ENCODE results near the gene NPY4R.
"Not testable (repeated sequence)": the region's sequence is repeated elsewhere in the genome, so short reads cannot be mapped to it uniquely, and the experiment has no call there.

NPY4R gene

GRCh38 chr10:46451365-46451764 is 14.4 kb downstream of the NPY4R start:
- DNase-seq: not testable (repeated sequence)

- not testable (repeated sequence) for DNase-seq
Observed at GRCh38 chr10:46450829-46451228, 14.9 kb downstream of the NPY4R start.

- not testable (repeated sequence) for DNase-seq
Observed at GRCh38 chr10:46447439-46447838, 18.3 kb downstream of the NPY4R start.

DNA sequence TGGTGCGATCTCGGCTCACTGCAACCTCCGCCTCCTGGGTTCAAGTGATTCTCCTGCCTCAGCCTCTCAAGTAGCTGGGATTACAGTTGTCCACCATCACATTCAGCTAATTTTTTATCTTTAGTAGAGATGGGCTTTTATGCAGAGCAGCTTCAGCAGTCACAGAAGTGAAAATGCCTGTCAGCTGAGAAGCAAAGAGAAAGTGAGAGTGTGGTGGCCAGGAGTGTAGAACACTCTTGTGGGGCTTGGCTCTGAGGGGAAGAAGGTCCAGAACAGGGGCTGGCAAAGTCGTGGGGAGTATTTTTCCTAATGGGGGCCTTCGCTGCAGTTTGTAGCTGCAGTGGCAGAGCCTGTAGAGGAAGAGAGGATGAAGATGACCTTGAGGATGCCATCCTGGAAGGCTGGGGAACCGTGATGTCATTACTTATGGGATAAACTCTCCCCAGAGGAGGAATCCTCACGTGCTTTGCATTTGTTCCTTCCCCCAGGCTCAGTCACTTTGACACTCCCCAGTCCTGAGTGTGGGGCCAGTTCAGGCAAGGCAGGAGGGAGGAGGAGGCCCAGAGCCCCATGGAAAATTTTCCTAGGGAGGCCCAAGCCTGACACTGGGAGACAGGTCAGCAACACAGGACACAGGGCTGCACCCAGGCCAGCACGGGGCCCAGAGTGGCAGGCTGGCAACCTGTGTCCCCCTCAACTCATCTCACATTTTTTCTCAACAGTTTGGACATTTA is 20.2 kb downstream of the NPY4R start:
- not testable (repeated sequence) for DNase-seq

DNA sequence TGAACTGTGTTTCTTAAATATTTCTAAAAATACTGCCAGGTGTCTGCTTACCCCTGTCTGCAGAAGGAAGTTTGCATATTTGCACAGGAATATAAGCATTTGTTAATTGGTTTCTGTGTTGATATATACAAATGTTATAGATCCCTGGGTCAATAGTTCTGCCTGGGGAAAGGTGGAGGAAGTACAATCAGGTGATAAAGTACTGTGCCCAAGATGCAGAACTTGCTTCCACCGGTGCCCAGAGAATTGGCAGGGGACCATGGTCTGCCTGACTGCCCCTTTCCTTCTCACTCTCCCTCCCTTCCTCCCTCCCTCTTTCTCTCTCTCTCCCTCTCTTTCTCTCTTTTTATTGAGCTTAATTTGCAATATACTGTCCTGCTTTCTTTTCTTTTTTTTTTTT is 22.3 kb downstream of the NPY4R start:
- DNase-seq: not testable (repeated sequence)

DNA sequence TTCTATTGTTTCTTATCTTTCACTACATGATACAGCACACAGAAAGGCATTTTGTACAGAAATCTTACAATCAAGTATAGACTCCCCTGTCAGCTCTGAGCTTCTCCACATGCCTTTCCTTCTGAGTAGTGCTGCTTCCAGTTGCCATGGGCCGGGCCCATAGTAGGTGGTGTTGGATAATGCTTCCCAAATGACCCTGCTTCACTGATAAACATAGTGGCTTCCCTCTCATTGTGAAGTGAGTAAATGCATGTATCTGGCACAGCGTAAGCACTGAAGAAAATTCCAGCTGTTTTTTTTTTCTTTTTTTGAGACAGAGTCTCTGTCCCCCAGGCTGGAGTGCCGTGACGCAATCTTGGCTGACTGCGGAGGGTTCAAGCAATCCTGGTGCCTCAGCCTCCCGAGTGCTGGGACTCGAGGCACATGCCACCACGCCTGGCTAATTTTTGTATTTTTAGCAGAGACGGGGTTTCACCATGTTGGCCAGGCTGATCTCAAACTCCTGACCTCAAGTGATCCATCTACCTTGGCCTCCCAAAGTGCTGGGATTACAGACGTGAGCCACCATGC is 23.0 kb downstream of the NPY4R start:
- not testable (repeated sequence) for DNase-seq

DNA sequence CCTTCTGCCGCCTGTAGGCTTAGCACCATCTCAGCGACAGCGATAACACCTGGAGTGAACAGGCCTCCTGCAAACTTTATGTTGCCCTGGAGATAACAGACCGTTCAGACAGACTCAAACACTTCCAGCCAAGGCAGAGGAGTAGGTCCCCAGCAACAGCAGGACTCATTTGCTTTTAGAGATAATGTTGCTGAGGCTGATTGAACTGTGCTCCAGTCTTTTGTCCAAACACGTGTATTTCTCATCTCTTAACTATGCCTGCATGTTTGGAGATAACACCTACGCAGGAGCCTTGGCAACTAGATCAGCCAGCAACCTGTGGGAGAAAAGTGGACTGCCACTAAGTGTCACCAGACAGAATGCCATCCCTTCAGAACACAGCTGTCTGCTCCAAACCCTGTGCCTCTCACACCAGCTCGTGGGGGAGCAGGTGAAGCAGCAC is 23.9 kb downstream of the NPY4R start:
- DNase-seq: not testable (repeated sequence)

DNA sequence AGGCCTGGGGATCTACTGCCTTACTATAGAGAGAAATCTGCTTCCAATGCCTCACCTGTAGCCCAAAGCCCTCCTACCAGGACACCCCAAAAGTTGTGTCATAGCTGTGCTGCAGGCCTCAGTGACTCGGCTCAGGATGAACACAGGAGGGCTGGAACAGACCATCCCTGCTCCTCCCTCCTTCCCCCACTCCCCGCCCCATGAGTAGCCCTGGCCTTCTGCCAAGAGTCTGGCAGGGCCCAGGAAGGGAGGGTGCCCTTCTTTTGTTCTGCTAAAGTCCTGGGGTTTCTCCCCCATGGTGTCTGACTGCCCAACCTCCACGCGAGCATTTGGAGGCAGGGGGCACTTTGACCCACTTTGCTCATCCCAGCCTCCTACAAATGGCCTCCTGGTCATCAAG is 24.8 kb downstream of the NPY4R start:
- DNase-seq: not testable (repeated sequence)

DNA sequence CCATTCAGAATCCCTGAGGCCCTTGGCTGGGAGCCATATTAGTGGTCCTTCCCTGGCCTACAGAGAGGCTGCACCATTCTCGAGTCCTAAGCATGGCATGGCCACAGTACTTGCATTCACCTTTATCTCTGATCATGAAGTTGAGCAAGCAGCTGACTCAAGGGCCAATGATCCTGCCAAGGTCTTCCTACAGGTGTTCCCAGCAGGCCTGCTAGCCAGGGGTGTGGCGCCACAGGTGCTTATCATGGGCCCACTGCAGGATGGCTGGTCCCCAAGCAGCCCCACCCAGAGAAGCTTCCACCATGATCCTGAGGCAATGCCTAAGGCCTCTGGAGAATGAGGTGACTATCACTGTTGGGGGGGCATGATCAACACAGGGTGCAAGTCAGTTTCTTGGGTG is 42.2 kb downstream of the NPY4R start:
- DNase-seq: not testable (repeated sequence)

DNA sequence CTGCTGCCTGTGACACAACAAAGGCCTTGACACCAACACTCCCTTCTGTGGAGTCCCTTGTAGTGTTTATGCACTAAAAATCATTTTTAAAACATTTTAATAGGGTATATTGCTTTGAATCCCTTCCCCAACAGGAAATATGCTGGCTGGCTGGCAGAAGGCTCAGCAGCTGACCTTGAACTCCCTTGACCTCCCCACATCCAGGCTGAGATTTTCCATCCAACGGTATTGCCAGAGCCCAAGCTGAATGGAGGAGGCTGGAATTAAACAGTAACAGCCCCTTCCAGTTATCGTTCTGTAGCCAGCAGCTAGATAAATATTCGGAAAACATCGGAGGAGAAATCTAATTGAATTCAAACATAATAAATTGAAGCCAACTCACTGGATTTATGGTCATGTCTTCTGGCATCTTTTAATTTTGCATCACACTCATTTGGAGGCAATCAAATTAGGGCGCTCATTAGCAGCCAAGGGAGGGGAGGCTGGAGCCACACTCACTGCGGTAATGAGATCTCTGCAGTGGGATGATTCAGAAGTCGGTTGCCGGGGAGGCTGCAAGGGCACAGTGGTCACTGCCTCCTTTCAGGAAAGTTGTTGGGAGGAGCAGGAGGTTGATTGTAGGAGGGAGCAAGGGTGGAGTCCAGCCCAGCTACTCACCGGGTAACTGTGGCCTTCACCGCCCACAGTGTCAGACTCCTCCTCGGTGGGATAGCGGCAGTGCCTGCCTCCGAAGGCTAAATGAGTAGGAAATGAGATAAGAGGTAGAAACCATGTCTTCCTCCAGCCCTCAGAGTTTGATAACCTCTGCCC is 46.0 kb downstream of the NPY4R start:
- not testable (repeated sequence) for DNase-seq

DNA sequence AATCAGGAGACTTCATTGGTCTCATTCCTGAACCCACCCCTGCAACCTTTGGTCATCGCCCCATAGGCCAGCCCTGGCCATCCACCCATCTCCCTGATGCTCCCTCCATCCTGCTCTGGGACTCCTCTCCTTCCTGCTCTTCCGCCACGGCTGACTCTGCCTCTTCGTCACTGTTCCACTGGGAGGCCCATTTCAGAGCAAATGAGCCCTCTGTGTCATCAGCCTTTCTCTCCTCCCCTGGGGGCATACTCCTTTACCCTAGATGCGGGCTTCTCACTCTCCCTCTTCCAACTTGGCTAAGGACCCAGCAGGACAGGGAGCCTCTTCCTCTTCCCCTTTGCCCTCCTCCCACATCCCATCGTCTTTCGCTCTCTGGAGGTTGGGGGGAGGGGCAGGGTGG is 47.5 kb downstream of the NPY4R start:
- not testable (repeated sequence) for DNase-seq

- DNase-seq: not testable (repeated sequence)
Observed at GRCh38 chr10:46415291-46415690, 50.5 kb downstream of the NPY4R start.

DNA sequence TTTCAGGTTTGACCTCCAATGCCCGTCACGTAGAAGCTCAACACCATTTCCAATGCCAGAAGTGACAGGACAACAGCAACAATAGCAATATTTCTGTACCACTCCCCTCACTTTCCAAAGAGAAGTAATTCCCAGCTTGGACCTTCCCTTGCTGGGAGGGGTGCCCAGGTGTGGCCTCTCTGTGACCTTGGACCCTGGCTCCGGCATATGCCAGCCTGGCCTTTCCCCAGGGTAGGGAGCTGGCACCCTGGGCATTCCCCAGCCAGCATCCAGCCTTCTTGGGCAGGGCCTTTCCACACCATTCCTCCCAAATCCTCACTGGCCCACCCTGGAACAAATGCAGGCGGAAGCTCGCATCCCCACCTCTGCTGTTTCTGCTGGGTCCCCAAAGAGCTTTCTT is 53.1 kb downstream of the NPY4R start:
- DNase-seq: not testable (repeated sequence)

DNA sequence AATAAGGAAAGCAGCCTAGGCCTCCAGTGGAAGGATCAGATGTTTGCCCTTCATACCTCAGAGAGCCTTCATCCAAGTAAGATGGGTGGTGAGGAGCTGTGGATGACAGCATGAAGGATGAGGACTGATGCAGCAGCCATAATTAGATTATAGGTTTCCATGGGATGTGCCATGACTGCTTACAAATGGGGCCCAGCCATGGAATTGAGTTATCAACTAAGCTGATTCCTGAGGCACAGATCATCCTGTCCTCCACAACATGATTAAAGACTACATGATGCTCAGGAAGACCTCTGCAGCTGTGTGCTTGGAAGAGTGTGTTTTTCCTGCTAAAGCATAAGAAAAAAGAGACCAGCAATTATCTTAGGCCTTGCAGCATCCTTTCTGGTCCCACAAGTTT is 54.6 kb downstream of the NPY4R start:
- not testable (repeated sequence) for DNase-seq
